Activated CD4-positive, alpha-beta memory T cell treated with anti-CD3 and anti-CD28 coated beads, Interleukin-2, amount 10 ng/mL, durations not matched to agents 7 days and 5 days (primary cell): Measurements from ENCODE around the gene PHACTR3. TPM values are rescaled to one million over a fixed set of nuclear protein-coding genes. Genes with fewer than 3 reads are reported as not detected.

Experiments
- CTCF ChIA-PET: fragments of 350-600 bp; sonication (Branson Sonifier 250); formaldehyde crosslinking; loops from one replicate; lab custom pipeline; 2021; ENCODE audit warnings: antibody characterized with exemption, inconsistent platforms; lab: Charles Lee
- POLR2A ChIA-PET: fragments of 350-600 bp; sonication (Branson Sonifier 250); formaldehyde crosslinking; loops from one replicate; lab custom pipeline; 2021; ENCODE audit warnings: antibody characterized with exemption; lab: Charles Lee
- DNase-seq: peaks from one replicate; pipeline ENCODE4 v3.0.0-alpha.2; 2020
- H3K27ac Mint-ChIP-seq: one replicate; pipeline ENCODE4 v1.8.0; 2021; ENCODE audit warnings: mild to moderate bottlenecking, mixed read lengths
- H3K27me3 Mint-ChIP-seq: one replicate; pipeline ENCODE4 v1.8.0; 2021; ENCODE audit warnings: mixed read lengths
- H3K36me3 Mint-ChIP-seq: one replicate; pipeline ENCODE4 v1.8.0; 2021; ENCODE audit warnings: low read depth, mixed read lengths
- H3K4me1 Mint-ChIP-seq: one replicate; pipeline ENCODE4 v1.8.0; 2021; ENCODE audit warnings: mixed read lengths
- H3K4me3 Mint-ChIP-seq: one replicate; pipeline ENCODE4 v1.8.0; 2021; ENCODE audit warnings: mild to moderate bottlenecking, mixed read lengths
- H3K9me3 Mint-ChIP-seq: one replicate; pipeline ENCODE4 v1.8.0; 2021; ENCODE audit warnings: mixed read lengths
- total RNA-seq, 2 experiments: library from RNA; stranded (reverse); gene quantifications; one replicate each; pipeline ENCODE4 v1.2.3, GENCODE V29; 2021

PHACTR3 gene
- total RNA-seq, 2 experiments from 2014 or later, result not detected

DNA sequence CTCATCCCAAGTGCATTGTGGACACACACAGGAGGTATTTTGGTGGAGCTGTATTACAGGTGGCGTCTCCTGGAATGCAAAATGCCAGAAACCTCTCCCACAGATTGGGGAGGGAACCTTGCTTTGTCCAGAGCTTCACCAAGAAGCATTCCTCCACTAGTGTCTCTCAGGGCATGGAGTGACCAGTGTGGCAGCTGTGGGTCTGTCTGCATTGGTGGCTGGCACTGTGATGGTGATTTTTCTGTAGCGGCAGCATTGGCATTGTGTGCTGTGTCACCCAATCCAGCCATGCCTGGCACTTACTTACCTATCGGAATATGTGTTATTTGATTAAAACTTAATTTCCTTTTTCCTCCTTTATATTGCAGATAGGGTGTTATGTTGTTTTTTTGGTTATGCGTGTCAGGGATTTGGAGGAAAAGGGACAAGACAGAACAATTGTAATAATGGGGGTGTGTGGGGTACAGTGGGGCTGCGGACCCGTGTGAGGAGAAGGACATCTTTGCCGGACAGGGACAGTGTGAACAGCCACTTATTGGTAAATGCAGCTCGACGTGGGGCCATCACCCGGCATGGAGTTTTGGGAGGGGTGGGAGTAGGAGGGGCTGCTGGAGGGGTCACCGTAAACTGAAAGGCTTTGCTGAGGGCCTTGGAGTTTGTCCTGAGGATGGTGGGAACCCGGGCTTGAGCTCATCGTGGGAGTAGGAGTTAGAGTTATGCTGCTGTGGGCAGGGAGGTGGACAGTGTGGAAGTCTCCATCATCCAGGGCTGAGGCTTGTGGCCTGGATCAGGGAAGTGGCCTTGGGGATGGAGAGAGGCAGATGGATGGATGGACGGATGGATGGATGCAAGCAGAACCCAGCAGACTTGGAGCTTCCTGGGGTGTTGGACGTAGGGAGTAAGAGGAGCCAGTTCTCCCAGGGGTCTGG, 224.0 kb downstream of the PHACTR3 start:
- ChIA-PET POLR2A (no interaction called here), CTCF (no interaction called here)
- H3K36me3 Mint-ChIP-seq, result no peaks in the 10 kb centered on the region
- H3K4me1 Mint-ChIP-seq, result no peaks in the 10 kb centered on the region
- no peaks in the 10 kb centered on the region for H3K9me3 Mint-ChIP-seq
- peak; percentile 11 for DNase-seq
- H3K27ac Mint-ChIP-seq, result no peak overlapping the region
- no peak overlapping the region for H3K4me3 Mint-ChIP-seq
- peaks cover 2% of the 10 kb centered on the region for H3K27me3 Mint-ChIP-seq

DNA sequence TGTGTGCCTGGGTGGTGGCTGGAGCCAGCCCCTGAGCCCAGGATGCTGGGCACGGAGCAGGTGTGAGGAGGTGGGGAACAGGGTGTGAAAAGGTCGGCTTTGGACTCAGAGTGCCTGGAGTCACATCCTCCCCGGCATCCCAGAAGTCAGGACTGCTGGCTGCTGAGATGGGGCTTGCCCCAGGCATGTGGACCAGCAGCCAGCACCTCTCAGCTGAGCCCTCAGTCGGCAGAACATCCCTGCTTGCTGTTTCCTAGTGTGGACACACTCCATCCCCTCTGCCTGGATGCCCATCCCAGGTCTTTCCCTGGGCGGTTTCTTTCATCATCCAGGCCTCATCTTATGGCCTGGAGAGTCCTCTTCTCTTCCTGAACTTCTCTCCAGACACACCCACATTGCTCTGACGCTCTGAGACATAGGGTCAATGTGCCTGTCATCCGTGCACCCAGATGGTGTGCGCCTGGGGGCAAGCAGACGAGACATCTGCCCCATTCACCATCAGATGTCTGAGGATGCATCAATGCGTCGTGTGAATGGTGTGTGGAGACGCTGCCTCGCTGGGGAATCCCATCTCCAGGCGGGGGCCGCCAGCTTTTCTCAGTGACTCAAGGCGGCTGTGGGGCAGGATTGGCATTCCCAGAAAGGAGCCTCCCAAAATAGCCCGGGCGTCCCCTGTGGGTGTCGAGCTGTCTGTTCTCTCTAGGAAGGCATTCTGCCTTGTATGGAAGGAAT, 224.9 kb downstream of the PHACTR3 start:
- Mint-ChIP-seq H3K27ac (no peak overlapping the region), H3K27me3 (peaks cover 2% of the 10 kb centered on the region), H3K36me3 (no peaks in the 10 kb centered on the region), H3K4me3 (no peak overlapping the region), H3K4me1 (no peaks in the 10 kb centered on the region), H3K9me3 (no peaks in the 10 kb centered on the region)
- ChIA-PET CTCF (no interaction called here), POLR2A (no interaction called here)
- peak; percentile 9 for DNase-seq

DNA sequence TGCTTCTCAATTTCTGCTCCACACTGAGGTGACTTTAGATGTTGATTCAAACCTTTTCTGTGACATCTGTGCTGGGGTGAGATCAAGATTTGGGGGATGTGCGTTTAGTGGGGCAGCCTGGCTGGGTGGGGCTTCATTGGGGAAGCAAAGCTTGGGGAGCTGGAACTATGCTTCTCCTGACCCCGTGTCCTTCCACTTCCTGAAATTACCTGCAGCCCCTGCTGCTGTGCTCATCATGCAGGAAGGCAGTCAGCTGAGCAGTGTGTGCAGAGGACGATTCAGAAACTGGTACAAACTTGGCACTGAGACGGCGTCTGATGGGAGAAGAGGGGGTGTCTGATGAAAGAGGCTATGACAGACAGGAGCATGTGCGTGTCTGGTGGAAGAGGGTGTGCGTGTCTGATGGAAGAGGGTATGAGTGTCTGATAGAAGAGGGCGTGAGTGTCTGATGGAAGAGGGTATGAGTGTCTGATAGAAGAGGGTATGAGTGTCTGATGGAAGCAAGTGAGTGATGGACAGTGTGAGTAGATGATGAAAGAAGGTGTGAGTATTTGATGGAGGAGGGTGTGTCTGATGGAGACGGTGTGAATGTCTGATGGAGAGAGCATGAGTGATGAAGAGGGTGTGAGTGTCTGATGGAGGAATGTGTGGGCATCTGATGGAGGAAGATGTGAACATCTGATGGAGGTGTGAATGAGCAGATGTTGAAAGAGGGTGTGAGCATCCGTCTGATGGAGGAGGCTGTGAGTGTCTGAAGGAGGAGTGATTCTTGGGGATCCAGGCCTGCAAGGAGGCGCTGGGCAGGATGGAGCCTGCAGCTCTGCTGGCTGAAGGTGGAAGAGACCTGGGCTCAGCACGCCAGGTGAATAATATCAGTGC, 225.7 kb downstream of the PHACTR3 start:
- H3K9me3 Mint-ChIP-seq, result no peaks in the 10 kb centered on the region
- peaks cover 2% of the 10 kb centered on the region for H3K27me3 Mint-ChIP-seq
- ChIA-PET CTCF (no interaction called here), POLR2A (no interaction called here)
- no peaks in the 10 kb centered on the region for H3K4me1 Mint-ChIP-seq
- H3K4me3 Mint-ChIP-seq, result no peak overlapping the region
- peak; percentile 12 for DNase-seq
- H3K36me3 Mint-ChIP-seq, result no peaks in the 10 kb centered on the region
- no peak overlapping the region for H3K27ac Mint-ChIP-seq

DNA sequence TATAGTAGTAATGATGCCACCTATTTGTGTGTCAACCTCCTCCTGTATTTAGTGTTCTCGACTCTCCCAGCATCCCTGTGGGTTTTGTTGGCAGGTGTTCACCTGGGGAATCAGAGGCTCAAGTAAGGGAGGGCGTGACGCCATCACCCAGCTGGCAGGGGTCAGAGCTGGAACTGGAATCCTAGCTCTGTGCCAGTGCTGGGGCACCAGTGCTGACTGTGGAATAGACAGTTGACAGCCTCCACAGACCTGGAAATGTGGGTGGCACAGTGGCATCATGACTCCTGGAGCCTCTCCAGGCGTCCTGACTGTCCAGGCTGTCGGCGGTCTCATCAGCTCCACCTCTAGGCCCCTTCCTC, 226.3 kb downstream of the PHACTR3 start:
- Mint-ChIP-seq H3K9me3 (no peaks in the 10 kb centered on the region), H3K4me1 (no peaks in the 10 kb centered on the region), H3K27me3 (peaks cover 3% of the 10 kb centered on the region), H3K27ac (no peak overlapping the region), H3K4me3 (no peak overlapping the region), H3K36me3 (no peaks in the 10 kb centered on the region)
- no peak for DNase-seq
- ChIA-PET POLR2A (no interaction called here), CTCF (no interaction called here)

DNA sequence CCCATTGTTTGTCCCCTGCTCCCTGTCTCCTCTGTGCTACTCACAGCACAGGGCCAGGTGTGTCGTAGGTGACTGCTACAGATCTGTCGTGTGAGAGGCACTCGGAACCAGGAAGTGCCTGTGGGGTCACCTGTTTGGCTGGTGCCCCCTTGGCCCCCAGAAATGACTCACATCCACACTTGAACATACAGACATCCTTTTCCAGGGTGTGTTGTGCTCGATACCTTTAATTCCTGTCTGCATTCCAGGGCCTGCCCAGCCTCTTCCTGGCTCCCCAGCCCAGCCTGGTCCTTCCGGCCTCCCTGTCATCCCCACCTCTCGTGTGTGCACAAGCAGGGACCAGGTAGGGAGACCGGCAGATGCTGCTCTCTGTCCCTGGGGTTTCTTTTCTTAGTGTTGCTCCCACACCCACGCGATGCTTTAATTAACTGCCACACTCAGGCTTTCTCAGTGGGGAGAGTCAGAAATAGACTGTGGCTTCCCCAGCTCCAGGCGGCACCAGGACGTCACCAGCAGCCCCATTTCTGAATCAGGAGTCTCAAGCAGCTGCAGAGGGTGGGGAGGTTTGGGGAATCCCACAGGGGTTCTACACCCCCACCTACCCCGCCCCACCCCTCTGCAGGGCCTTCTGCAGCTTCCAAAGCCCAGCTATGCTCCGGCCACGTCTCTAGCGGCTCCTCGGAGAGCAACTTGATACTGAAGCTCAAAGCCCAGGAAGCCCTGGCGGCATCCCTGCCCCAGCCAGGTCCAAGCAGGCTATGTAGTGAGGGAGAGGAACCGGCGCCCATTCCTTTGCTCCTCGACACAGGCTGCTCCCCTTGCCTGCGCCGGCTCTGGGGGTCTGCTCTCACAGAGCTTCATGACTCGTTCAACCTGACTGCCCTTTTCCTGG, 226.9 kb downstream of the PHACTR3 start:
- Mint-ChIP-seq H3K4me3 (no peak overlapping the region), H3K4me1 (no peaks in the 10 kb centered on the region), H3K36me3 (no peaks in the 10 kb centered on the region), H3K9me3 (no peaks in the 10 kb centered on the region), H3K27me3 (peaks cover 9% of the 10 kb centered on the region), H3K27ac (no peak overlapping the region)
- ChIA-PET POLR2A (no interaction called here), CTCF (no interaction called here)
- peak; percentile 6 for DNase-seq

DNA sequence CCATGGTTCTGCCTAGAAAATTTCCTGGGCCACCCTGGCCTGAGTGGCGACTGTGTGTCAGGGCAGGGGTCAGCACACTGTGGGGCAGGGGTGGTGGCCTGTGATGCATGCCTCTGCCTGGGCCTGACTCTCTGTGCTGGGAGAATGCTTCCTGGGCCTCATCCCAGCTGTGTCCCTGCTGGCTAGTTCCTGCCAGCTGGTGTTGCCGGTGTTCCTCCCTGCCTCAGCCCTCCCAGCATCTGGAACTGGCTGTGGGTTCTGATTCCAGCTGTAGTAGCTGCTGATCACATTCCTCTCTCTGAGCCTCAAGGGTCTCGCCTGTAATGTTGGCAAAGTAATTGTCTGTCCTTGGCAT, 227.6 kb downstream of the PHACTR3 start:
- Mint-ChIP-seq H3K4me1 (no peaks in the 10 kb centered on the region), H3K4me3 (no peak overlapping the region), H3K36me3 (no peaks in the 10 kb centered on the region), H3K27me3 (peaks cover 12% of the 10 kb centered on the region), H3K27ac (no peak overlapping the region), H3K9me3 (no peaks in the 10 kb centered on the region)
- DNase-seq, result no peak
- ChIA-PET POLR2A (no interaction called here), CTCF (no interaction called here)

DNA sequence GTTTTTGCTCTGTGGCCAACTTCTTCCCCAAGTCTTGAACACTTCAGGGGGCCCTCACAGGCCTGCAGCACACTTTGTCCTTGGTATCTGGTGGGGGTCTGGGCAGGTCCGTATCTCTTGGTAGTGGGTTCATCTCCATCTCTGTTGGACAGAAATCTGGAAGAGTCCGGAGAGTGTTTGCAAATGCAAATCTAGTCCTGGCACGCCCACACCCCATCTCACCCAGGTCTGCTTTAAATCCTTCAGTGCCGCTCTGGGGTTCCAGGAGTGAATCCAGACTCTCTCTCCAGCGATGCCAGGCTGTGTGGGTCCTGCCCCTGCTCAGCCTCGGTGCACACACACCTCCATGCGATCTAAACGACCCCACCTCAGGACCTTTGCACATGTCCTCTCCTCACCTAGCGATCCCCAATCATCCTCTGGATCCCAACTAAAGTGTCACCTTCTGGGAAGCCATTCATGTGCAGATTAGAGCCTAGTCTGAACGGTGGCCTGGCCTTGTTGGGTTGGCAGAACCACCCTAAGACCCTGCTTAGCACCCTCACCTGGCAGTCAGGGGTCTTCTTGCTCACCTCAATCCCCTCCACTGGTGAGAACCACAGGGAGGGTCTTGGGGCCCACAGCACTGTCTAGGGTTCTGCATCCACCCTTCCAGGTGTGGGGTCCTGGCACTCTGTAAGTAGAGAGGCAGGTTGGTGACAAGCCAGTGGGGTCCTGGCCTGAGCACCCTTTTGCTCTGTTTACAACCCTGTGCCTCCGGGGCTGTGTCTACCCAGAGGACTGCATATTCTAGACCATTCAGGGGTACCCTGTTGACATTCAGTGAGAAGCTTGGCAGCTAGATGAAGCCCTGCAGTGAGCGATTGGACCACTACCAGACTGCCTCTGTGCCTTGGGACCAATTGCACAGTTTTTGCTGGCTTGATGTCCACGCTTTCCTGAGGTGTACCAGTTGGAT, 228.3 kb downstream of the PHACTR3 start:
- Mint-ChIP-seq H3K36me3 (no peaks in the 10 kb centered on the region), H3K9me3 (no peaks in the 10 kb centered on the region), H3K27me3 (peaks cover 12% of the 10 kb centered on the region), H3K4me3 (no peak overlapping the region), H3K4me1 (no peaks in the 10 kb centered on the region), H3K27ac (no peak overlapping the region)
- ChIA-PET CTCF (interaction anchor here (1.3 kb wide), 1 partner anchor 49 kb away, joined by 3 read pairs; no protein-coding TSS in a partner anchor), POLR2A (no interaction called here)
- no peak for DNase-seq

DNA sequence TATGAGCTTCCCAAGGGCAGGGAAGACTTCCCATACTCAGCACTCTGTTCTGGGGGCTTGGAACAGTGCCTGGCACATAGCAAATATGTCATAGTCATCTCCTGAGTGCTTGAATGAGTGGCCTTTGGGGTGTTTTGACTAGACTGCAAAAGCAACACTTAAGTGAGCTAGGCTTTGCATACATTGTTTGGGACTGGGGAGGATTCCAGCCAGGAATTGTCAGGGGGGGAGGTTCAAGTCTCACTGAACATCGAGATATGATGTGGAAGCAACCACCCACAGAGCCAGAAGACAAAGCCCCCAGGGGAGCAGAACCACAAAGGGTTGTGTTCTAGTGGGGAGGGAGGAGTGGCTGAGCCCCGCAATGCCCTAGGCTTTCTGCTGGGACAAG, 230.7 kb downstream of the PHACTR3 start:
- DNase-seq, result no peak
- Mint-ChIP-seq H3K4me1 (no peaks in the 10 kb centered on the region), H3K9me3 (no peaks in the 10 kb centered on the region), H3K27me3 (peaks cover 14% of the 10 kb centered on the region), H3K27ac (no peak overlapping the region), H3K36me3 (no peaks in the 10 kb centered on the region), H3K4me3 (no peak overlapping the region)
- ChIA-PET CTCF (no interaction called here), POLR2A (interaction anchor here (1.7 kb wide), 1 partner anchor 105 kb away, joined by 3 read pairs; the partner anchor contains the start of genes FAM217B and PPP1R3D)

DNA sequence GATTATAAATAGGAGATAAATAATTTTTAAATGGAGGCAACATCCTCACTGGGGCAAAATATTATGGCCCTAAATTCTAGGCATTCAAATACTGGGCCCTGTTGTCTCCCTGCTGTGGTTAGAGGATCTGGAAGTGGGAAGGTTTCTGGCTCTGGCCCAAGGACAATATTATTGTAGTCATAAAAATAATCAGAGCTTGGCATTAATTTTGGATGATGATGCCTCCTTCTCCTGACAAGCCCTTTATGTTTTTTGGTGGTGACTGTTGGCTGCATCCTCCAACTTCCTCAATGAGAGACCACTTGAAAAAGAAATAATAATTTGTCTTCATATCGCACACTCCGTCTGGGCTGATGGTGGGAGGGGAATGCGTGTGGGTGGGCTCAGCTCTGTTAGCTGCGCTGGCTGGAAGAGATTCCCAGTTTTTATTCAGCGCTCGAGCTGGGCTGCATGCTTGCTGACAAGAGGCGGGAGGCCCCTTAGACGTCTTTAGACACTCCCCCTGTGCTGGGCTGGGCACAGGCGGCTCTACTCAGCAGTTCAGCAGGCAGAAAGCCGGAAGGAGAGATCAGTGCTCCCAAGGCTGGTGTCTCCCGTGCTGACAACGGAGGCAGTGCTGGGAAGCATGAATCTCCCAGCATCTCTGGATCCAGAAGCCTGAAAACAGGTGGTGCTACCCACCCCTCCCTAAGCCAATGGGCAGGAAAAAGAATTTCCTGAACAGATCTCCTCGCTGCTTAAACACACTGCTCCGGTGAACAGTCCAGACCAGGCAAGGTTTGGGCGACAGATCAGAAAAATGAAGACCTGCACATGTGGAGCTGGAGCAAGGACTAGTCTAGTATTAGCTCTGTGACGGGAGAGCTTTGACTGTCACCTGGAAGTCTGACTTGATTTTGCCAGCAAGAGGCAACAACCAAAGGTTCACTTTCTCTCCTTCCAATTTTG, 231.4 kb downstream of the PHACTR3 start:
- Mint-ChIP-seq H3K27ac (no peak overlapping the region), H3K4me3 (no peak overlapping the region), H3K27me3 (peaks cover 12% of the 10 kb centered on the region), H3K9me3 (no peaks in the 10 kb centered on the region), H3K4me1 (no peaks in the 10 kb centered on the region), H3K36me3 (no peaks in the 10 kb centered on the region)
- ChIA-PET CTCF (no interaction called here), POLR2A (interaction anchor here (1.7 kb wide), 1 partner anchor 104 kb away, joined by 3 read pairs; the partner anchor contains the start of genes FAM217B and PPP1R3D)
- DNase-seq, result no peak

DNA sequence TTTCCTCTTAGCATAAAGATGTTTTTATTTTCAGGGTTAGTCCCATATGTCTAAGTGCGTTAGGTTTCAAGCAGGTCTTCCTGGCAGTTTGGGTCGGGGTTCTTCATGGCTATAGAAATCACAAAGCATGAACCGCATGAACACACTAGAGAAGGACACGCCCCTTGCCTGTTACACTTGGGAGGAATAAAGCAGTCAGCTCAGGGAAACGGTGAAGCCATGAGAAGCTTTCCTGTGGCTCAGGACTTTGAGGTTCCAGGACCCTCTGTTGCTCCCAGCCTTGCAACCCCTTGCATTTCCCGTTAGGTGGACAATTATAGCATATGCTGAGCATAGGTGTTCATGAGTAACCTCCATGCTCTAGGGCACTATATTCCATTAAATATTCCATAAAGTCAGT, 232.4 kb downstream of the PHACTR3 start:
- DNase-seq, result no peak
- H3K27ac Mint-ChIP-seq, result no peak overlapping the region

More for the DNA sequence above, 232.4 kb downstream of the PHACTR3 start:
- Mint-ChIP-seq H3K9me3 (no peaks in the 10 kb centered on the region), H3K4me1 (no peaks in the 10 kb centered on the region), H3K36me3 (no peaks in the 10 kb centered on the region), H3K4me3 (no peak overlapping the region), H3K27me3 (peaks cover 16% of the 10 kb centered on the region)
- CTCF ChIA-PET, result no interaction called here
- POLR2A ChIA-PET, result no interaction called here
